ENCODE measurements around the gene TDRD10. TPM values are rescaled to one million over a fixed set of nuclear protein-coding genes. Genes with fewer than 3 reads are reported as not detected.
A peak's percentile ranks its signal among the peaks of the same experiment; 100 is the strongest.

TDRD10 gene
- polyA plus RNA-seq, 3 donors = not detected

- intact Hi-C loops (cut with micrococcal nuclease) = no loop called here
- Histone ChIP-seq H3K9me3 (replicated peaks in 1 of 2; ENCODE audit: control insufficient read depth in 1 of 2, insufficient read depth in 1 of 2, low read length in 2 of 2) (peaks cover 6 to 17% of the 10 kb centered on the region in 2 donors), H3K27me3 (ENCODE audit: control insufficient read depth in 2 of 2, insufficient read depth in 2 of 2, low read length in 2 of 2) (peaks cover 47 to 53% of the 10 kb centered on the region in 2 donors), H4K20me1 (ENCODE audit: insufficient read depth, low read length) (no peaks in the 10 kb centered on the region), H3K9ac (ENCODE audit: insufficient read depth, low read length, poor library complexity, severe bottlenecking) (no peak overlapping the region), H3K4me3 (replicated peaks in 1 of 3; ENCODE audit: low read depth in 2 of 3, low read length in 3 of 3) (no peak overlapping the region), H3K4me1 (ENCODE audit: control insufficient read depth in 1 of 2, insufficient read depth in 2 of 2, low read length in 2 of 2) (peaks cover 27 to 36% of the 10 kb centered on the region in 2 donors), H3K79me2 (ENCODE audit: insufficient read depth, low read length) (no peaks in the 10 kb centered on the region), H3K27ac (ENCODE audit: low read depth in 1 of 2, low read length in 2 of 2) (no peak overlapping the region), H2AFZ (ENCODE audit: insufficient read depth, low read depth, low read length, poor library complexity, severe bottlenecking) (no peak overlapping the region), H3K4me2 (replicated peaks; ENCODE audit: extremely low read depth, low read length, poor library complexity, severe bottlenecking) (no peak overlapping the region), H3K36me3 (replicated peaks in 1 of 2; ENCODE audit: control insufficient read depth in 1 of 2, insufficient read depth in 2 of 2, low read length in 2 of 2) (no peaks in the 10 kb centered on the region)
- H3K4me1 Mint-ChIP-seq = peaks cover 27% of the 10 kb centered on the region
- WGBS (ENCODE audit: insufficient coverage) = 100% methylated on average over 1 of the region's 1 CpG
- no peak for TF ChIP-seq CTCF (IDR thresholded peaks at IDR 0.05)
- H3K36me3 Mint-ChIP-seq = peaks cover 7 to 12% of the 10 kb centered on the region in 2 donors
- DNase-seq = peak in 1 of 3 donors; percentile 13
- peak overlapping the region in 1 of 2 donors; percentile 87 for H3K4me3 Mint-ChIP-seq
- H3K9me3 Mint-ChIP-seq = peaks cover 0 to 23% (median 12%) of the 10 kb centered on the region in 7 donors
- no peak overlapping the region for H3K27ac Mint-ChIP-seq
- H3K27me3 Mint-ChIP-seq (ENCODE audit: low read depth in 3 of 3) = peaks cover 39 to 60% (median 41%) of the 10 kb centered on the region in 3 donors
These were observed 2.6 kb upstream of the TDRD10 start for GRCh38 chr1:154499446-154499845.

DNA sequence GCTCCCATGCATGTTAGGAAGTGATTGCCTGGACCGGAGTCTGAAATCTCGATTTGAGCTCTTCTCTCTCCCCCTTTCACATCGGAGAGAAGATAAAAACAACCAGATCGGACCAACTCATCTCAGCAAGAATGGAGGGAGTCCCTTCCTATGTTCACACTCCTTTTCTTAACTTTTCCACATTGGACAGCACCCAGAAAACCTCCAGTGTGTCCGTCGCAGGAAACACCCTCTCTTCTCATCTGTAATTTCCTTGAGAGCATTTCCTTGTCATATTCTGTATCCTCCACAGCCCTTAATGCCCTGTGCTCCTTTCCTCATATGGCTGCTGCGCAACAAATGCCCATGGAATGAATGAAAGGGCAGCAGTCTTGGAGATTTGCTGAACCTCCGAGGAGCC, 1.5 kb upstream of the TDRD10 start:
- DNase-seq = no peak
- Mint-ChIP-seq H3K9me3 (peaks cover 0 to 23% (median 12%) of the 10 kb centered on the region in 7 donors), H3K4me3 (peak overlapping the region in 1 of 2 donors; percentile 87), H3K36me3 (peaks cover 7 to 12% of the 10 kb centered on the region in 2 donors), H3K4me1 (peaks cover 26% of the 10 kb centered on the region), H3K27ac (no peak overlapping the region), H3K27me3 (ENCODE audit: low read depth in 3 of 3) (peaks cover 48 to 70% (median 49%) of the 10 kb centered on the region in 3 donors)
- Histone ChIP-seq H3K79me2 (ENCODE audit: insufficient read depth, low read length) (no peaks in the 10 kb centered on the region), H3K4me2 (replicated peaks; ENCODE audit: extremely low read depth, low read length, poor library complexity, severe bottlenecking) (no peak overlapping the region), H3K4me3 (replicated peaks in 1 of 3; ENCODE audit: low read depth in 2 of 3, low read length in 3 of 3) (no peak overlapping the region), H3K4me1 (ENCODE audit: control insufficient read depth in 1 of 2, insufficient read depth in 2 of 2, low read length in 2 of 2) (peaks cover 25 to 35% of the 10 kb centered on the region in 2 donors), H3K36me3 (replicated peaks in 1 of 2; ENCODE audit: control insufficient read depth in 1 of 2, insufficient read depth in 2 of 2, low read length in 2 of 2) (no peaks in the 10 kb centered on the region), H3K27ac (ENCODE audit: low read depth in 1 of 2, low read length in 2 of 2) (no peak overlapping the region), H3K9ac (ENCODE audit: insufficient read depth, low read length, poor library complexity, severe bottlenecking) (no peak overlapping the region), H3K9me3 (replicated peaks in 1 of 2; ENCODE audit: control insufficient read depth in 1 of 2, insufficient read depth in 1 of 2, low read length in 2 of 2) (peaks cover 6 to 17% of the 10 kb centered on the region in 2 donors), H4K20me1 (ENCODE audit: insufficient read depth, low read length) (no peaks in the 10 kb centered on the region), H3K27me3 (ENCODE audit: control insufficient read depth in 2 of 2, insufficient read depth in 2 of 2, low read length in 2 of 2) (peaks cover 55 to 61% of the 10 kb centered on the region in 2 donors), H2AFZ (ENCODE audit: insufficient read depth, low read depth, low read length, poor library complexity, severe bottlenecking) (no peak overlapping the region)
- WGBS (ENCODE audit: insufficient coverage) = 94% methylated on average over 6 of the region's 8 CpGs
- no peak for TF ChIP-seq CTCF (IDR thresholded peaks at IDR 0.05)
- intact Hi-C loops (cut with micrococcal nuclease) = no loop called here
